Posterior vena cava (tissue), 2 donors: Measurements from ENCODE around the gene DHH. TPM values are rescaled to one million over a fixed set of nuclear protein-coding genes. Genes with fewer than 3 reads are reported as not detected.

Source experiments
- DNase-seq: peaks from one replicate; pipeline ENCODE4 v3.0.0-alpha.2; 2020; ENCODE audit warnings: low spot score
- intact Hi-C, 2 donors: fragments of 100-400 bp; cut with DNase I; formaldehyde crosslinking; loops; one replicate each; pipeline versions ENCODE4 v1.14.1 to v1.14.2; 2022 to 2023
- total RNA-seq, 2 donors: library from RNA; stranded (reverse); fragmentation: NEBNext Ultra II Directional; extraction: Animal tissue kit (Norgen Biotek cat#: 25700); gene quantifications; one replicate each; pipeline ENCODE4 v1.2.1, GENCODE V29; 2021
- donor health status: DM: yes; HTN: yes; CAD: no.
- donor health status: DM: yes; HTN: yes; CAD: no.

DHH gene
- total RNA-seq, 2 donors from 2014 or later: 0.93 to 2.7 TPM

- intact Hi-C loops: no loop called here
- no peak for DNase-seq
Observed at GRCh38 chr12:49040364-49040855, 54.2 kb downstream of the DHH start.

DNA sequence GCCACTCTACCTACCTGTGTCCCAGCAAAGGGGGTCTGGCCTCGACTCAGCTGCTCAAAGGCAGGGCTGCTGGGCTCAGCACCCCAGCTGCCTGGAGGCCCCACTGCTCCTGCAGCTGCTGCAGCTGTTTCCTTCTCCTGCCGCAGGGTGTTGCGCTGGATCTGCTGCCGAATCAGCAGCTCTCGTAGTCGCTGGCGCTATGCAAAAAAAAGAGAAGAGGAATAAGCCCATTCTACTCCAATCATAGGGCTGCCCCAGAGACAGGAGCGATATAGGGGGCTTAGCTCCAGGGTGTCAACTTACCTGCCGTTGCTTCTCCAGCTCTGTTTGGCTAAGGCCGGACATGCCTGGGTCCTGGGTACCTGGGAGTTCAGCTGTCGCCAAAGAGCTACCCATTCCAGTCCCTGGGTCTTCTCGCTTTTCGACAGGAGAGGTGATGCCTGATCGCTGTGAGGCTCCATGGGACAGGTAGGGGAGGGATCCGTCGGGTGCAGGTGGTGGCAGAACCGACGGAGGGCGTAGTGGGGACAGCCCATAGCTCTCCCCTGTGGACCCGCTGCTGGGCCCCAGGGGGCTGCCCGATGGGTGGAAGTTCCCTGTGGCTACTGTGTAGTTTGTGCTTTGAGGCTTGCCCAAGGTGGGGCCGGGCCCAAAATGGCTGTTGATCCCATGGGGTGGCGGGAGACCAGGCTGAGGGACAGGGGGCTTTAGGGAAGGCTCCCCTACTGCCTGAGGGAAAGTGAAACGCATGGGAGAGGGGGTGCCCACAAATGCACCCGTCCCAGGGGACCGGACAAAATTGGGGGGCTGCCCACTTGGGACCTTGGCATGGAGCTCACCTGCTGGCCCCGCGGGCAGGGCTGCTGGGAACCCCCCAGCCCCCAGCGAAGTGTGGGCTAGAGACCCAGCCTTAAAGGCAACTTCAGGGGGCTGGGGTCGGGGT is 54.9 kb downstream of the DHH start:
- intact Hi-C loops: no loop called here
- DNase-seq: peak; percentile 73

DNA sequence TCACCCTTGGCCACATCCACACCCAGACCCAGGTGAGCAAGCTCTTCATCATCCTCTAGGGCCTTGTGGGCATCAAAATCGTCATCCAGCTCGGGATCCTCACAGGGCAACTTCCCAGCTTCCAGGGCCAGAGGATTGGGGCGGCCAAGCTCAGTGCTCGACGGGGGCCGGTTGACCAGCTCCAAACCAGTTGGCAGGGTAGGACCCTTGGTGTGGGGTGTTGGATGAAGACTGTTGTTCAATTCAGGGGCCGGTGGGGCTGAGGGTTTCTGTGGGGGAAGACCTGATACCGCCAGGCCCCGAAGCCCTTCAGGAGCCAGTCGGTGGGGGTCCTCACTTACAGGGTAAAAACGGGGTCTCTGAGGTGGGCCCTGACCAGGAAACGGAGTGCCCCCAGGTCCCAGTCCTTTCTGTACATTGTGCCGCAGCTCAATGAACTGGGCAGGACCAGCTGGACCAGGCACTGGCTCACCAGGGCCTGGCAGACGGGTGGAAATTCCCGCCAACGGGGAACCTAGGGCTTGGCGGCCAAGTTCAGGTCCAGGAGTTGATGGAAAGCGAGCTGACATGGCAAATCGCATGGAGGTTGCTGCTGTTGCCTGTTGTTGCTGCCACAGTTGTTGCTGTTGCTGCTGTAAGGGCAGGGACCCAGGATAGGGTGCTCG is 56.2 kb downstream of the DHH start:
- intact Hi-C loops: no loop called here
- DNase-seq: peak; percentile 76

DNA sequence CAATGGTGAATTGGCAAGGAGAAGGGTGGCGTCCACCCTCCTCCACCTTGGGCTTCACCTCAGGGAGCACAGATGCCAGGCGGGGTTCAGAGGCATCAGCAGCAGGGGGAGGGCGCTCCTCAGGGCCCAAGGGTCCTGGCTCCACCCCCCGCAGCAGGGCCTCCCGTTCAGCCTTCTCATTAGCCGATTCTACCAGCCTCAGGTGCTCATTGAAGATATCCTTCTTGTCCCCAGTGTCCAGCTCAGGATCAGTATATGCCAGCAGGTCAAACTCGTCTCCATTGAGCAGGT is 56.7 kb downstream of the DHH start:
- DNase-seq: no peak
- intact Hi-C loops: no loop called here

- DNase-seq: peak; percentile 74
- intact Hi-C loops: no loop called here
Observed at GRCh38 chr12:49037111-49037946, 57.3 kb downstream of the DHH start.

Other genes starting within 250 kb of the DHH start
- gene DDX23, start 242.6 kb downstream of the DHH start, total RNA-seq: 10 to 100 TPM; 40.7 to 48.6 TPM
- gene RND1, start 228.9 kb downstream of the DHH start, total RNA-seq: under 1 TPM; 0.29 to 0.32 TPM
- 10 to 100 TPM; 26.9 to 34.2 TPM for gene FKBP11, start 169.3 kb downstream of the DHH start, total RNA-seq
- gene ARF3, start 137.3 kb downstream of the DHH start, total RNA-seq: 100 to 1,000 TPM; 127 to 130 TPM
- 1 to 10 TPM in 1 of 2 donors, under 1 TPM in 1; 0.33 to 4.0 TPM for gene WNT10B, start 123.1 kb downstream of the DHH start, total RNA-seq
- not detected for gene WNT1, start 116.5 kb downstream of the DHH start, total RNA-seq
- gene DDN, start 95.4 kb downstream of the DHH start, total RNA-seq: not detected
- 10 to 100 TPM; 52.2 to 57.3 TPM for gene PRKAG1, start 76.0 kb downstream of the DHH start, total RNA-seq
- 10 to 100 TPM; 59.5 to 63.3 TPM for gene KMT2D, start 34.0 kb downstream of the DHH start, total RNA-seq
- gene RHEBL1, start 24.8 kb downstream of the DHH start, total RNA-seq: under 1 TPM in 1 of 2 donors, not detected in 1; 0.38 TPM
- gene LMBR1L, start 16.0 kb upstream of the DHH start, total RNA-seq: 10 to 100 TPM; 37.7 to 40.8 TPM
- 100 to 1,000 TPM; 763 to 783 TPM for gene TUBA1B, start 36.6 kb upstream of the DHH start, total RNA-seq
- gene TUBA1A, start 94.3 kb upstream of the DHH start, total RNA-seq: 100 to 1,000 TPM; 240 to 247 TPM
- gene TUBA1C, start 170.3 kb upstream of the DHH start, total RNA-seq: 100 to 1,000 TPM; 172 to 219 TPM
- gene PRPH, start 200.3 kb upstream of the DHH start, total RNA-seq: under 1 TPM; 0.32 to 0.67 TPM
- under 1 TPM; 0.10 to 0.60 TPM for gene TROAP, start 228.5 kb upstream of the DHH start, total RNA-seq
- not detected for gene C1QL4, start 242.4 kb upstream of the DHH start, total RNA-seq